ENCODE results near the gene RAB40C.

The RAB40C gene

GRCh38 chr16:559411-560203, 30.3 kb upstream of the RAB40C start:
- no peak for DNase-seq (ENCODE audit: low spot score)

GRCh38 chr16:560204-560700, 29.6 kb upstream of the RAB40C start, which contains the start of gene PRR35:
TSS of gene PRR35 (plus strand) at chr16:560394. CDS start at chr16:563295, 2,901 bp downstream.
- no peak for DNase-seq (ENCODE audit: low spot score)

GRCh38 chr16:560701-561412, 29.0 kb upstream of the RAB40C start:
- DNase-seq (ENCODE audit: low spot score), result no peak

- no peak for DNase-seq (ENCODE audit: low spot score)
Measured at GRCh38 chr16:561413-561794, 28.5 kb upstream of the RAB40C start.

GRCh38 chr16:561957-562938, 27.6 kb upstream of the RAB40C start:
- DNase-seq (ENCODE audit: low spot score), result no peak

GRCh38 chr16:563072-563644, 26.7 kb upstream of the RAB40C start:
- no peak for DNase-seq (ENCODE audit: low spot score)

GRCh38 chr16:564690-565418, 25.0 kb upstream of the RAB40C start:
- DNase-seq (ENCODE audit: low spot score), result no peak

GRCh38 chr16:565419-566330, 24.2 kb upstream of the RAB40C start:
- no peak for DNase-seq (ENCODE audit: low spot score)

- peak; percentile 83 for DNase-seq (ENCODE audit: low spot score)
Measured at GRCh38 chr16:566475-567372, 23.1 kb upstream of the RAB40C start, which contains the start of gene NHLRC4. TSS of gene NHLRC4 (plus strand) at chr16:567005. CDS start at chr16:568048, 1,043 bp downstream.

GRCh38 chr16:567373-568256, 22.3 kb upstream of the RAB40C start:
- DNase-seq (ENCODE audit: low spot score), result no peak

GRCh38 chr16:568401-569258, 21.2 kb upstream of the RAB40C start:
- peak; percentile 90 for DNase-seq (ENCODE audit: low spot score)

- peak; percentile 57 for DNase-seq (ENCODE audit: low spot score)
Measured at GRCh38 chr16:569445-570254, 20.2 kb upstream of the RAB40C start, which contains the start of gene PIGQ. TSS of gene PIGQ (plus strand) at chr16:569968. CDS start at chr16:574075, 4,107 bp downstream.

- DNase-seq (ENCODE audit: low spot score), result no peak
Measured at GRCh38 chr16:572865-573650, 16.8 kb upstream of the RAB40C start.

GRCh38 chr16:574021-574760, 15.7 kb upstream of the RAB40C start:
- no peak for DNase-seq (ENCODE audit: low spot score)

All from hematopoietic multipotent progenitor cell treated with erythropoietin and hydrocortisone succinate and interleukin-3 and kit ligand, for 15 days (in vitro differentiated cells).